Activated CD8-positive, alpha-beta memory T cell treated with anti-CD3 and anti-CD28 coated beads for 4 hours (primary cell): ENCODE data around the gene BCL2L12.
A peak's percentile ranks its signal among the peaks of the same experiment; 100 is the strongest.

Experiments used
- DNase-seq, 2 donors: peaks; one replicate each; pipeline ENCODE4 v3.0.0-alpha.2; 2020; ENCODE audit warnings: low read depth in 2 of 2

BCL2L12 gene

DNA sequence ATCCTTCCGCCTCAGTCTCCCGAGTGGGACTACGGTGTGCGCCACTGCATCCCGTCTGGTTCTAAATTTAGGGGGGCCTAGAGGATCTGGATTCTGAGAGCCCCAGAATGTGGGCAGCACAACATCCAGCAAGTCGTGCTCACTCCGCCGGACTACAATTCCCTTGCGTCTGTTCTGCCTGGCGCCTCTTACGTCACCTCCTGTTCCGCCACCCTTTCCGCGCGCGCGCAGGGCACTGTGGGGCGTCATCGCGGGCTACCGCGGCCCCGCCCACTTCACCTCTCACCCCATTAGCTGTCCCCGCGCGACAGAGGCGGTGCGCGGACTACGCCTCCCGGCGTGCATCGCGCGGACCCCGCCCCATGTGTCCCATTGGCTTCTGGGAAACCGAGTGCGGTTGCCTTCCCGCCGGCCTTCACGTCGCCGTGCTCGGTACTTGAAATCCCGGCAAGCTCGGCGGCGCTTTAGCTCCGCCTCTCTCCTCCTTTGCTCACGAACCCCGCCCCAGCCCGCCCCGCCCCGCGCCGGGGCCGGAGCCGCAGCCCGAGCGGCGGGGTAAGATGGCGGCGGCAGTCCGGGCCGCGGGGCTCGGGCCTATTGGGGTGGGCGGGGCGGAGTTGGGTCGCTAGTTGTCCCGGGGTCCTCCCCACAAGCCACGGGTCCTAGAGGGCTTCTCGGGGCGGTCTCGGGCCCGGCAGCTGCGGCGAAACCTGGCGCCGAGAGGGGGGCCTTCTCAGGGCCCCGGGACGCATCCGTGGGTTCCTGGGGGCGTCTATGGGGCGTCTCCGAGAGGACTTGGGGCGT is 23.8 kb upstream of the BCL2L12 start, which contains the start of gene SCAF1:
TSS of gene SCAF1 (plus strand) at position 522 of the 804 bp plus-strand sequence. CDS start 2,818 bp downstream, outside the sequence.
- peak; percentile 98 for DNase-seq

DNA sequence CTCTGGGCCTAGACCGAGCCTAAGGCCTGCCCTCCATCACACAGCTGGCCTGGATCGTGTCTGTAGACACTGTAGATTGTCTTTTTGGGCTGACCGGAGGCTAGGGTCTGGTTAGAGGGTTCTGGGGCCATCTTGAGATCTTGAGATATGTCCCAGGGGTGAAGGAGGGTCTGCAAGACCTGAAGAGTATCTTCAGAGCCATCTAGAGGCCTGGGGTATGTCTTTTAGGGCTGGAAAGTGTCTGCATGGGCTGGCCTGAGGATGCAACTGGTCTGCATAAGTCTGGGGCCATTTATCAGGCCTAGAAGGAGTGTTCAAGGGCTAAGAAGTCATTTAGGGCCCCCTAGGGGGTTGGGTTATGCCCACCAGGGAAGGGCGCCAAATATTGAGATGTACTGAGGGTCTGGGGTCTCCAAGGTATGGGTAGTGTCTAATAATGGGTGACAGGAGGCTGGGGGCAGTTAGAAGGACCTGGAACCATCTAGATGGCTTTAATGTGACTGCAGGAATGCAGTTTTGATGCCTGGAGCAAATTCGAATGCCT is 23.2 kb upstream of the BCL2L12 start:
- DNase-seq: no peak

DNA sequence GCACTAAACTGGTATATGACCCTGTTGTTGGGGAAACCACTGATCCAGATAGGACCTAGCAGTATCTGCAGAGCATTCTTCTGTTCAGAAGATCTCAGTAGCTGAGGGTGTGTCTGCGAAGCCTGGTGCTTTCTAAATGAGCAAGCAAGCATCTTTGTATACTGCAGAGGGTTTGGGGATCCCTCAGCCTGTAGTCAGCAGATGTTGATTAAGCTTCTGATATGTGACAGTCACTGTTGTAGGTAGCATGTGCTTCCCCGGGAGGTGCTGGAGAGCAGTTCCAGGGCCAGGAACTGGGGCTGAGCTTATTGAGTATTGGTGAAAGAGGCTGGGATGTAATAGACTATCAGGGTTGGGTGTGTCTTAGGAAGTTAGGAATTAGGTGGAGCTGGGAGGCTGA is 22.3 kb upstream of the BCL2L12 start:
- no peak for DNase-seq

GRCh38 chr19:49645592-49645991 is 20.1 kb upstream of the BCL2L12 start:
- no peak for DNase-seq

GRCh38 chr19:49645995-49646394 is 19.7 kb upstream of the BCL2L12 start:
- no peak for DNase-seq

GRCh38 chr19:49646586-49646985 is 19.1 kb upstream of the BCL2L12 start:
- DNase-seq: no peak

DNA sequence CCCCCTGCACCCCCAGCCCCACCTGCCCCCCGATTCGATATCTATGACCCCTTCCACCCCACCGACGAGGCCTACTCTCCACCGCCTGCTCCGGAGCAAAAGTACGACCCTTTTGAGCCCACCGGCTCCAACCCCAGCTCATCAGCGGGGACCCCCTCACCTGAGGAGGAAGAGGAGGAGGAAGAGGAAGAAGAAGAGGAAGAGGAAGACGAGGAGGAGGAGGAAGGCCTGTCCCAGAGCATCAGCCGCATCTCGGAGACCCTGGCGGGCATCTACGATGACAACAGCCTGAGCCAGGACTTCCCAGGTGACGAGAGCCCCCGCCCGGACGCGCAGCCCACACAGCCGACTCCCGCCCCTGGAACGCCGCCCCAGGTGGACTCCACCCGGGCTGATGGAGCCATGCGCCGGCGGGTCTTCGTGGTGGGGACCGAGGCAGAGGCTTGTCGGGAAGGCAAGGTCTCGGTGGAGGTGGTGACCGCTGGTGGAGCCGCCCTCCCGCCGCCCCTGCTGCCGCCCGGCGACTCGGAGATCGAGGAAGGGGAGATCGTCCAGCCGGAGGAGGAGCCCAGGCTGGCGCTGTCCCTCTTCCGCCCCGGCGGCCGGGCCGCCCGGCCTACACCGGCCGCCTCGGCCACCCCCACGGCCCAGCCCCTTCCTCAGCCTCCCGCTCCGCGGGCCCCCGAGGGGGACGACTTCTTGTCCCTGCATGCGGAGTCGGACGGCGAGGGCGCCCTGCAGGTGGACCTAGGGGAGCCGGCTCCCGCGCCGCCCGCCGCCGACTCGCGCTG is 14.5 kb upstream of the BCL2L12 start:
- DNase-seq: no peak

- no peak for DNase-seq
Measured at GRCh38 chr19:49651820-49652550, 13.7 kb upstream of the BCL2L12 start.

DNA sequence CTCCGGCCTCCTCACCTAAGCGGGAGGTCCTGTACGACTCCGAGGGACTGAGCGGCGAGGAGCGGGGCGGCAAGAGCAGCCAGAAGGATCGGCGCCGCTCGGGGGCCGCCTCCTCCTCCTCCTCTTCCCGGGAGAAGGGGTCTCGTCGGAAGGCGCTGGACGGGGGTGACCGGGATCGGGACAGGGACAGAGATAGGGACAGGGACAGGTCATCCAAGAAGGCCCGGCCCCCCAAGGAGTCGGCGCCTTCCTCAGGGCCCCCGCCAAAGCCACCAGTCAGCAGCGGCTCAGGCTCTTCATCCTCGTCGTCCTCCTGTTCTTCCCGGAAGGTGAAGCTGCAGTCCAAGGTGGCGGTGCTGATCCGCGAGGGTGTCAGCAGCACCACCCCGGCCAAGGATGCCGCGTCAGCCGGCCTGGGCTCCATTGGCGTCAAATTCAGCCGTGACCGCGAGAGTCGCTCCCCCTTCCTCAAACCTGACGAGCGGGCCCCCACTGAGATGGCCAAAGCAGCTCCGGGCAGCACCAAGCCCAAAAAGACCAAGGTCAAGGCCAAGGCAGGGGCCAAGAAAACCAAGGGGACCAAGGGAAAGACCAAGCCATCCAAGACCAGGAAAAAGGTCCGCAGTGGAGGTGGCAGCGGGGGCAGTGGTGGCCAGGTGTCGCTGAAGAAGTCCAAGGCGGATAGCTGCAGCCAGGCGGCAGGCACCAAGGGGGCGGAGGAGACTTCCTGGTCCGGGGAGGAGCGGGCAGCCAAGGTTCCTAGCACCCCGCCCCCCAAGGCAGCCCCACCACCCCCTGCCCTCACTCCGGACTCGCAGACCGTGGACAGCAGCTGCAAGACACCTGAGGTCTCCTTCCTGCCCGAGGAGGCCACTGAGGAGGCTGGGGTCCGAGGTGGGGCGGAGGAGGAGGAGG is 12.9 kb upstream of the BCL2L12 start:
- no peak for DNase-seq

DNA sequence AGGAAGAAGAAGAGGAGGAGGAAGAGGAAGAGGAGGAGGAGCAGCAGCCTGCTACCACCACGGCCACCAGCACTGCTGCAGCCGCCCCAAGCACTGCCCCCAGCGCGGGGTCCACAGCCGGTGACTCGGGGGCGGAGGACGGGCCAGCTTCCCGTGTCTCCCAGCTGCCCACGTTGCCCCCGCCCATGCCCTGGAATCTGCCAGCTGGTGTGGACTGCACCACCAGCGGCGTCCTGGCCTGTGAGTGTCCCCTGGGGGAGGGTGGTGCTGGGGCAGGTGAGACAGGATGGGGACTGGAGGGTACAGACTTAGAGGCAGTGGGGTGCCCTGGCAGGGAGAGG is 12.3 kb upstream of the BCL2L12 start:
- no peak for DNase-seq

DNA sequence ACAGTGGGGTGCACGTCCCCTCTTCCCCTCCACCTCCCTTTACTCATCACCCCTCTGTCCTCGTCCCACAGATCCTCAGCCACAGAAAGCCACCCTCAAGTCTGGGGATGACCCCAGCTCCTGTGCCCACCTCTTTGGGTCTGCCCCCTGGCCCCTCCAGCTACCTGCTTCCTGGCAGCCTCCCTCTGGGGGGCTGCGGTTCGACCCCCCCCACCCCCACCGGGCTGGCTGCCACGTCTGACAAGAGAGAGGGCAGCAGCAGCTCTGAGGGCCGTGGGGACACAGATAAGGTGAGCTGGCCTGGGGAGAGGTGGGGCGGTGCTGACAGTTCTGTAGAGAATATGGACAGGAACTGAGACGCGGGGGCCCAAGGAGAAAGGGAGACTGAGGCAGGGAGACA is 11.2 kb upstream of the BCL2L12 start:
- no peak for DNase-seq

DNA sequence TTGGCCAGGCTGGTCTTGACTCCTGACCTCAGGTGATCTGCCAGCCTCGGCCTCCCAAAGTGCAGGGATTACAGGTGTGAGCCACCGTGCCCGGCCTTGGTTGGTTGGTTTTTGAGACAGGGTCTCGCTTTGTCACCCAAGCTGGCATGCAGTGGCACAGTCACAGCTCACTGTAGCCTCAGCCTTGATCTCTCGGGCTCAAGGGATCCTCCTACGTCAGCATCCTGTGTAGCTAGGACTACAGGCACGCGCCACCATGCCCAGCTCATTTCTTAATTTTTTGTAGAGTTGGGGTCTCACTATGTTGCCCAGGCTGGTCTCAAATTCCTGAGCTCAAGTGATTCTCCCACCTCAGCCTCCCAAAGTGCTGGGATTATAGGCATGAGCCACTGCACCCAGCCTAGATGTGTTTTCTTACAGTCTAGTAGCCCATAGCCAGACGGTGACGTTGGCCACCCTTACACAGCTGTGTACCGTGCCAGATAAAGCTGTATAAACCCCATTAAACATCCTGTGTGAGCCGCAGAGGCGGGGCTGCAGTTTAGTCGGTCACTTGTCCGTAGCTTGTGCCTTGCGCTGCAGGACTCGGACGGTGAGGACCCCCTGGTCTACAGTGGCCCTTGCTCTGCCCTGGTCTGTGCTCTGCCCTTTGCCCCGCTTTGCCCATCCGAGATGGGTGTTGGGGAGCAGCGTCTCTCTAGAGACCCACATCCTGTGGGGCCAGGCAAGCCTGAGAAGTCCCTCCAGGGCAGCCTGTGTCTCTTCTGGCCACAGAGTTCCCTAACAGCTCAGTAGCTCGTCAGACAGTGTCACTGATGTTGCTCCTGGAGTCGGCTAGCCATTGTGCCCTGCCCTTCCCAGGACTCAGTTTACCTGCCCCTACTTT is 9.9 kb upstream of the BCL2L12 start:
- DNase-seq: no peak

DNA sequence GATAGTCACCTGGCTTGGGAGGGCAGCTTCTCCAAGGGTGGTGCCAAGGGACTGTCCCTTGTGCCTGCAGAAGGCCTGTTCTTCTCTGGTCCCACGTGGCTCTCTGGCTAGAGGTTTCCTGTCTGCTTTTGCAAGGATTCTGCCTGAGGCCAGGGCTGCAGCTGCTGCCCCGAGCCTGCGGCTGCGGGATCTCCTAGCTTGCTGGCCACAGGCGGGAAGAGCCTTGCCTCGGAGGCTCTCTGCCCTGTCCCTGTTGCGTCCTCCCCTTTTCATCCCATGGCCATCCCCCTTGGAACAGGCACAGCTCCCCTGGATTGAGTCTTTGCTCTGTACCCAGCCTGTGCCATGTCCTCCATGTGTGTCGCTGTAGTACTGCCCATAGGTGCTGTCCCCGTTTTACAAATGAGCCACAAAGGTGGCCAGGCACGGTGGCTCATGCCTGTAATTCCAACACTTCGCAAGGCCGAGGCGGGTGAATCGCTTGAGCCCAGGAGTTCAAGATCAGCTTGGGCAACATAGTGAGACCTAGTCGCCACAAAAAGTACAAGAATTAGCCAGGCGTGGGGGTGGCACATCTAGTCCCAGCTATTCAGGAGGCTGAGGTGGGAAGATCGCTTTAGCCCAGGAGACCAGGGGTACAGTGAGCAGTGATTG is 9.2 kb upstream of the BCL2L12 start:
- DNase-seq: no peak

- DNase-seq: no peak
Measured at GRCh38 chr19:49657493-49658138, 8.1 kb upstream of the BCL2L12 start.

- no peak for DNase-seq
Measured at GRCh38 chr19:49658139-49658517, 7.6 kb upstream of the BCL2L12 start.

DNA sequence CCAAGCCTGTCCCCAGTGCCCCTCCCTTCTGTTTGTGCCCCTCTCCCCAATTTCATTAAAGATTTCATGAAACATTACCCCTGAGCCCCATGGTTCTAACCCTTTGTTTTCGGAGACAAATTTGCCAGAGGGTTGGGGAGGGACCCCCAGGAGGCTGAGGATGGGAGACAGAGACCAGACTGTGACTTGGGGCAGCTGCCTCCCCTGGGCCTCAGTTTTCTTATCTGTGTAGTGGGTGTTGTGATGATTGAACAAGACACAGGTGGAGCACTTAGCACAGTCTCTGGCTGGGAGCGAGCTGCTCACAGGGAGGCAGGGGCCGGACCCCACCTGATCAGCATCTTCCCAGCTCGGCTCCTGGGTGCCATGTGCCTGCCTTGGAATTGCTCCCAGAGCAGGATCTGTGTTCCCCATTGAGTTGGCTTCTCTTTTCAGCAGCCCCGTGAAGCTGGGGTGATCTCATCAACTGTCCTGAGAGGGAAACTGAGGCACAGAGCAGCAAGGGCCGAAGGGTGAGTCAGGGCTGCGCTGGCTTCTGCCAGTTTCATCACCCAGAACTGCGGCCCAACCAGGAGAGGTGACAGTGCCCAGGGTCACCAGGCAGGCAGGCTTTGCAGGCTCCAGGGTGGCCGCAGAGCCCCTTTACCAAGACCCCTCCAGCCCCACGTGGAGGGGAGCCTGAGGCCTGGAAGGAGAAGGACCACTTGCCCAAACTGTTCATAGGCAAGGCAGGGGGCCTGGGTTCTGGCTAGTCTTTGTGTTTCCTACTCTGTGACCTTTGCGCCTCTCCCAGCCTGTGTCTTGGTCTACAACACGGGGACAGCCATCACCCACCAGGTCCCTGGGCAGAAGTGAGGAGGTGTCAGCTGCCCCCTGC is 6.9 kb upstream of the BCL2L12 start:
- DNase-seq: no peak

DNA sequence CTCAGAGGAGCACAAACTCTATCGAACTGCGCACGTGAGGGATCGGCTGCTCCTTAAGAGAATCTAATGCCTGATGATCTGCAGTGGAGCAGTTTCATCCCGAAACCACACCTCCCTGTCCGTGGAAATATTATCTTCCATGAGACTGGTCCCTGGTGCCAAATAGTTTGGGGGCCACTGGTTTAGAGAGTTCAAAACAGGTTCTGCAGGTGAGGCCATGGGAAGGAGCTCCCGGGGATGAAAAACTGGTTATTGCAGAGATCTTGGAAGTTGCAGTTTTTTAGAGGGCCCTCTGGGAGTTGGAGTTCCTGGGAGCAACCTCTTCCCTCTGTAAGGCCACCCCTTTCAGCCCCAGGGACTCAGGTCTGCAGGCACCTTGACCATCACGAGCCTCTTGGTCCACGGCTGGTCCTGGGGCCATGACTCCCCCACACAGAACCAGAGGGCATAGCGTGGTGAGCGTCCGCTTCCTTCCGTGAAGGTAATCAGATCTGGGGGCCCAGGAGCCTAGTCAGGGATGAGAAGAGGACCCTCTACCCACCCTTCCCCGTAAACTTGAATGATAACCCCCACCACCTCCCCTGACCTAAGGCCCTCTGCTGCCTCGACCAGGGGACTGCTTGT is 5.3 kb upstream of the BCL2L12 start:
- no peak for DNase-seq

DNA sequence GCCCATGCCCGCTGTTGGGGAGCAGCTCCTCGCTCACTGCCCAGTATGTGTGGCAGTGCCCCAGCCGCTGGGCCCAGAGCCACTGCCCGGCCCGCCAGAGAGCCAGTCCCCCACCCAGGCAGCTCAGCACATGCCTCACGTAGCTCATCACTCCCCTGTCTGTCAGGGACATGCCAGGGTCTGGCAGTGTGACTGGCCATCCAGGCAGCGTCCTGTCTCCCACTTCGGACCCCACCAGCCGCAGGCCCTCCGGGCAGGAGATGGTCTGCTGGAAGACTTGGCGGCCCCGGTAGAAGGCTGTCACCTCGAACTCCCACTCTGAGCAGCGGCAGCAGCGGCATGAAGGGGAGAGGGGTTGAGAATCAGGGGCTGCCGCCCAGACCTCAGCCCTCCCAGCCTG is 3.7 kb upstream of the BCL2L12 start:
- no peak for DNase-seq
